ENCODE results near the gene TTC23L. TPM values are rescaled to one million over a fixed set of nuclear protein-coding genes. Genes with fewer than 3 reads are reported as not detected.
A peak's percentile ranks its signal among the peaks of the same experiment; 100 is the strongest.
"Not testable (repeated sequence)": the region's sequence is repeated elsewhere in the genome, so short reads cannot be mapped to it uniquely, and the experiment has no call there.

Gene TTC23L
- total and polyA plus RNA-seq, 2 donors from 2014 or later = 0.39 to 1.7 TPM

GRCh38 chr5:34827588-34828506 lies 11.1 kb upstream of the TTC23L start:
- intact Hi-C loops (cut with DNase I) = no loop called here
- TF ChIP-seq CTCF (IDR thresholded peaks at IDR 0.05; ENCODE audit: borderline replicate concordance, extremely low read depth, insufficient read depth) = no peak
- no peak for DNase-seq
- no peaks in the 10 kb centered on the region for H3K9me3 ChIP-seq (ENCODE audit: control insufficient read depth in 2 of 3, insufficient read depth in 1 of 3, low read length in 3 of 3)
- no peak overlapping the region for H3K27ac ChIP-seq (ENCODE audit: low read depth in 2 of 2, low read length in 2 of 2)
- no peak overlapping the region for H3K4me3 ChIP-seq (ENCODE audit: low read length in 3 of 3)
- H3K4me1 ChIP-seq (ENCODE audit: control insufficient read depth in 2 of 3, insufficient read depth in 2 of 3, low read depth in 1 of 3, low read length in 3 of 3) = no peaks in the 10 kb centered on the region
- H3K36me3 ChIP-seq (ENCODE audit: control insufficient read depth in 2 of 3, insufficient read depth in 3 of 3, low read length in 3 of 3) = peaks cover 11 to 59% (median 44%) of the 10 kb centered on the region in 3 donors
- H3K27me3 ChIP-seq (ENCODE audit: control insufficient read depth, insufficient read depth, low read length) = no peaks in the 10 kb centered on the region
- FAIRE-seq = no peak
- no peak overlapping the region for H3K9ac ChIP-seq (ENCODE audit: low read length in 3 of 3)

GRCh38 chr5:34830827-34831226 lies 8.1 kb upstream of the TTC23L start:
- intact Hi-C loops (cut with DNase I); FAIRE-seq: not testable (repeated sequence)
- peaks cover 9 to 41% (median 30%) of the 10 kb centered on the region in 3 donors for H3K36me3 ChIP-seq (ENCODE audit: control insufficient read depth in 2 of 3, insufficient read depth in 3 of 3, low read length in 3 of 3)

GRCh38 chr5:34831303-34831702 lies 7.7 kb upstream of the TTC23L start:
- TF ChIP-seq CTCF (IDR thresholded peaks at IDR 0.05; ENCODE audit: borderline replicate concordance, extremely low read depth, insufficient read depth) = no peak
- Histone ChIP-seq H3K27ac (ENCODE audit: low read depth in 2 of 2, low read length in 2 of 2) (no peak overlapping the region), H3K9ac (ENCODE audit: low read length in 3 of 3) (no peak overlapping the region), H3K4me3 (ENCODE audit: low read length in 3 of 3) (no peak overlapping the region), H3K9me3 (ENCODE audit: control insufficient read depth in 2 of 3, insufficient read depth in 1 of 3, low read length in 3 of 3) (no peaks in the 10 kb centered on the region), H3K27me3 (ENCODE audit: control insufficient read depth, insufficient read depth, low read length) (no peaks in the 10 kb centered on the region), H3K36me3 (ENCODE audit: control insufficient read depth in 2 of 3, insufficient read depth in 3 of 3, low read length in 3 of 3) (peaks cover 9 to 36% (median 29%) of the 10 kb centered on the region in 3 donors), H3K4me1 (ENCODE audit: control insufficient read depth in 2 of 3, insufficient read depth in 2 of 3, low read depth in 1 of 3, low read length in 3 of 3) (peaks cover 0 to 5% (median 0%) of the 10 kb centered on the region in 3 donors)
- FAIRE-seq = peak; percentile 42
- intact Hi-C loops (cut with DNase I) = no loop called here
- peak in 1 of 5 donors; percentile 27 for DNase-seq

More at GRCh38 chr5:34830827-34831226, 8.1 kb upstream of the TTC23L start:
- not testable (repeated sequence) for H3K27me3 ChIP-seq (ENCODE audit: control insufficient read depth, insufficient read depth, low read length); H3K4me3 ChIP-seq (ENCODE audit: low read length in 3 of 3); H3K4me1 ChIP-seq (ENCODE audit: control insufficient read depth in 2 of 3, insufficient read depth in 2 of 3, low read depth in 1 of 3, low read length in 3 of 3); H3K9me3 ChIP-seq (ENCODE audit: control insufficient read depth in 2 of 3, insufficient read depth in 1 of 3, low read length in 3 of 3); H3K27ac ChIP-seq (ENCODE audit: low read depth in 2 of 2, low read length in 2 of 2); DNase-seq; H3K9ac ChIP-seq (ENCODE audit: low read length in 3 of 3)

GRCh38 chr5:34832568-34832967 lies 6.4 kb upstream of the TTC23L start:
- DNase-seq = no peak
- Histone ChIP-seq H3K9ac (ENCODE audit: low read length in 3 of 3) (no peak overlapping the region), H3K4me1 (ENCODE audit: control insufficient read depth in 2 of 3, insufficient read depth in 2 of 3, low read depth in 1 of 3, low read length in 3 of 3) (peaks cover 0 to 5% (median 0%) of the 10 kb centered on the region in 3 donors), H3K9me3 (ENCODE audit: control insufficient read depth in 2 of 3, insufficient read depth in 1 of 3, low read length in 3 of 3) (no peaks in the 10 kb centered on the region), H3K27me3 (ENCODE audit: control insufficient read depth, insufficient read depth, low read length) (no peaks in the 10 kb centered on the region), H3K4me3 (ENCODE audit: low read length in 3 of 3) (no peak overlapping the region), H3K27ac (ENCODE audit: low read depth in 2 of 2, low read length in 2 of 2) (no peak overlapping the region), H3K36me3 (ENCODE audit: control insufficient read depth in 2 of 3, insufficient read depth in 3 of 3, low read length in 3 of 3) (peaks cover 7 to 23% (median 17%) of the 10 kb centered on the region in 3 donors)
- FAIRE-seq = no peak
- no peak for TF ChIP-seq CTCF (IDR thresholded peaks at IDR 0.05; ENCODE audit: borderline replicate concordance, extremely low read depth, insufficient read depth)
- intact Hi-C loops (cut with DNase I) = no loop called here

Measured in kidney (tissue), 14 donors.